H1 (cell line): Measurements from ENCODE around the gene CAD. TPM values are rescaled to one million over a fixed set of nuclear protein-coding genes. Genes with fewer than 3 reads are reported as not detected.

ENCODE experiments used
- CTCF ChIA-PET: fragments of 300-600 bp; sonication (Branson Sonifier 250); formaldehyde crosslinking; loops from one replicate; lab custom pipeline; 2021; ENCODE audit not compliant: partially characterized antibody; lab: Charles Lee
- POLR2A ChIA-PET: fragments of 300-600 bp; sonication (Branson Sonifier 250); formaldehyde crosslinking; loops from one replicate; lab custom pipeline; 2021; ENCODE audit warnings: inconsistent platforms; ENCODE audit not compliant: partially characterized antibody; lab: Charles Lee
- DNase-seq, 2 experiments: peaks; one replicate each; pipeline versions ENCODE4 v3.0.0 to v3.0.0-alpha.2; 2010 to 2022; ENCODE audit warnings: low spot score in 2 of 2, low read depth in 1 of 2, mixed read lengths in 1 of 2
- FAIRE-seq: peaks from 2 replicates; lab custom pipeline; 2011; peaks lifted over from hg19 to GRCh38; lab: Jason Lieb, UNC
- H2AFZ ChIP-seq: 2 replicates; pipeline ENCODE4 v1.8.1; 2012; ENCODE audit warnings: low read length, inconsistent platforms
- H2AK5ac ChIP-seq: 2 replicates; pipeline ENCODE4 v1.6.1; 2013; ENCODE audit warnings: low read depth, low read length
- H2BK120ac ChIP-seq: replicated peaks from 2 replicates; pipeline ENCODE3; 2013; ENCODE audit warnings: low read depth, low read length, inconsistent platforms
- H2BK12ac ChIP-seq: 2 replicates; pipeline ENCODE4 v1.6.1; 2013; ENCODE audit warnings: low read depth, low read length
- H2BK15ac ChIP-seq: 2 replicates; pipeline ENCODE4 v1.6.1; 2013; ENCODE audit warnings: low read length
- H2BK20ac ChIP-seq: 2 replicates; pipeline ENCODE4 v1.6.1; 2013; ENCODE audit warnings: low read length
- H2BK5ac ChIP-seq: 2 replicates; pipeline ENCODE4 v1.6.1; 2013; ENCODE audit warnings: low read depth, low read length
- H3K14ac ChIP-seq: 2 replicates; pipeline ENCODE4 v1.6.1; 2013; ENCODE audit warnings: inconsistent platforms; ENCODE audit not compliant: insufficient read length
- H3K18ac ChIP-seq: 2 replicates; pipeline ENCODE4 v1.6.1; 2013; ENCODE audit warnings: low read length; ENCODE audit errors: extremely low read depth
- H3K23ac ChIP-seq: 2 replicates; pipeline ENCODE4 v1.6.1; 2013; ENCODE audit warnings: inconsistent platforms; ENCODE audit not compliant: insufficient read length
- H3K23me2 ChIP-seq: 2 replicates; pipeline ENCODE4 v1.6.1; 2013; ENCODE audit warnings: low read depth, low read length
- H3K27ac ChIP-seq: 2 replicates; pipeline ENCODE4 v1.6.1; 2011; ENCODE audit warnings: low read depth, low read length, inconsistent platforms
- H3K27me3 ChIP-seq, 4 experiments: replicated peaks in 1 of 4; 1 replicate in 1 of 4; 2 replicates in 3 of 4; pipeline versions ENCODE4 v1.6.1 to v1.8.1; 2011 to 2013; ENCODE audit warnings: low read length in 3 of 4, mild to moderate bottlenecking in 3 of 4, inconsistent platforms in 2 of 4, mixed read lengths in 2 of 4, moderate library complexity in 1 of 4; ENCODE audit not compliant: control insufficient read depth in 3 of 4, insufficient read depth in 3 of 4; ENCODE audit errors: extremely low read depth in 1 of 4
- H3K36me3 ChIP-seq, 4 experiments: 2 replicates each; pipeline versions ENCODE4 v1.6.1 to v1.8.1; 2011 to 2013; ENCODE audit warnings: mild to moderate bottlenecking in 4 of 4, low read length in 3 of 4, moderate library complexity in 2 of 4, control low read depth in 1 of 4, inconsistent platforms in 1 of 4; ENCODE audit not compliant: insufficient read depth in 4 of 4, control insufficient read depth in 2 of 4
- H3K4ac ChIP-seq: replicated peaks from 2 replicates; pipeline ENCODE3; 2013; ENCODE audit warnings: low read length, low read depth, mixed read lengths, inconsistent platforms; ENCODE audit not compliant: insufficient read length
- H3K4me1 ChIP-seq, 4 experiments: replicated peaks in 1 of 4; 1 replicate in 1 of 4; 2 replicates in 3 of 4; pipeline versions ENCODE4 v1.6.1 to v1.8.1; 2011 to 2013; ENCODE audit warnings: low read length in 3 of 4, inconsistent platforms in 2 of 4, mixed read lengths in 1 of 4; ENCODE audit not compliant: insufficient read depth in 4 of 4, control insufficient read depth in 3 of 4
- H3K4me2 ChIP-seq, 2 experiments: 2 replicates each; pipeline versions ENCODE4 v1.6.1 to v1.8.1; 2011 to 2013; ENCODE audit warnings: low read depth in 2 of 2, low read length in 2 of 2, control low read depth in 1 of 2, inconsistent platforms in 1 of 2, mild to moderate bottlenecking in 1 of 2; ENCODE audit not compliant: insufficient read depth in 1 of 2
- H3K4me3 ChIP-seq, 4 experiments: fragments of 200-600, 300-600 bp in 1 of 4; sonication (generic), shearing (Covaris generic), sonication (Bioruptor Twin) in 1 of 4; 2 replicates each; pipeline versions ENCODE4 v1.5.1 to v1.8.1; 2011 to 2016; ENCODE audit warnings: low read length in 4 of 4, low read depth in 3 of 4, control low read depth in 2 of 4, inconsistent platforms in 2 of 4, mild to moderate bottlenecking in 2 of 4, mixed read lengths in 1 of 4, moderate library complexity in 1 of 4; ENCODE audit not compliant: insufficient read depth in 2 of 4; ENCODE audit errors: extremely low read depth in 1 of 4
- H3K56ac ChIP-seq: replicated peaks from 2 replicates; pipeline ENCODE3; 2013; ENCODE audit warnings: low read depth, mild to moderate bottlenecking, mixed read lengths, low read length, inconsistent platforms; ENCODE audit not compliant: insufficient read length
- H3K79me1 ChIP-seq: 2 replicates; pipeline ENCODE4 v1.6.1; 2013; ENCODE audit warnings: low read depth, low read length, control low read depth
- H3K79me2 ChIP-seq, 2 experiments: 2 replicates each; pipeline versions ENCODE4 v1.6.1 to v1.8.1; 2012 to 2013; ENCODE audit warnings: low read length in 2 of 2, mild to moderate bottlenecking in 2 of 2, inconsistent platforms in 1 of 2; ENCODE audit not compliant: insufficient read depth in 2 of 2, control insufficient read depth in 1 of 2
- H3K9ac ChIP-seq, 4 experiments: replicated peaks in 1 of 4; 1 replicate in 1 of 4; 2 replicates in 3 of 4; pipeline versions ENCODE4 v1.6.1 to v1.8.1; 2011 to 2013; ENCODE audit warnings: low read depth in 3 of 4, low read length in 3 of 4, control low read depth in 2 of 4, mild to moderate bottlenecking in 2 of 4, moderate library complexity in 2 of 4, inconsistent platforms in 1 of 4; ENCODE audit errors: extremely low read depth in 1 of 4
- H3K9me3 ChIP-seq, 2 experiments: 2 replicates each; pipeline versions ENCODE4 v1.6.1 to v1.8.1; 2012 to 2013; ENCODE audit warnings: mild to moderate bottlenecking in 2 of 2, moderate library complexity in 2 of 2, control low read depth in 1 of 2, inconsistent platforms in 1 of 2, low read depth in 1 of 2, low read length in 1 of 2, mixed read lengths in 1 of 2; ENCODE audit not compliant: insufficient read depth in 2 of 2
- H4K20me1 ChIP-seq, 2 experiments: replicated peaks in 1 of 2; 2 replicates each; pipeline versions ENCODE3 to v1.8.1; 2011 to 2013; ENCODE audit warnings: inconsistent platforms in 2 of 2, low read length in 2 of 2, mild to moderate bottlenecking in 1 of 2; ENCODE audit not compliant: insufficient read depth in 2 of 2, control insufficient read depth in 1 of 2
- H4K5ac ChIP-seq: 2 replicates; pipeline ENCODE4 v1.6.1; 2013; ENCODE audit warnings: low read length, low read depth, mixed read lengths, inconsistent platforms; ENCODE audit not compliant: insufficient read length
- H4K8ac ChIP-seq: 2 replicates; pipeline ENCODE4 v1.8.0; 2013; ENCODE audit warnings: mild to moderate bottlenecking, moderate library complexity, low read length, inconsistent platforms; ENCODE audit not compliant: insufficient read depth; ENCODE audit errors: extremely low read depth
- H4K91ac ChIP-seq: replicated peaks from 2 replicates; pipeline ENCODE3; 2013; ENCODE audit warnings: low read length, mixed read lengths, inconsistent platforms; ENCODE audit not compliant: insufficient read length
- CBX5 ChIP-seq: fragments of 300-800, 300-1000 bp; sonication (generic); IDR thresholded peaks from 2 replicates; pipeline ENCODE4 v1.7.1; 2016; ENCODE audit warnings: antibody characterized with exemption, low read length, low read depth
- CEBPB ChIP-seq: IDR thresholded peaks from 2 replicates; pipeline ENCODE4 v1.6.1; 2012; ENCODE audit warnings: low read depth, low read length
- JUN ChIP-seq: IDR thresholded peaks from 2 replicates; pipeline ENCODE4 v1.6.1; 2011; ENCODE audit warnings: low read depth, mild to moderate bottlenecking, improper control_type of control experiment, low read length
- RNF2 ChIP-seq: fragments of 200-900, 300-1000 bp; sonication (generic); IDR thresholded peaks from 2 replicates; pipeline ENCODE4 v1.7.1; 2016; ENCODE audit warnings: borderline replicate concordance, low read depth, mild to moderate bottlenecking, antibody characterized with exemption, low read length; ENCODE audit not compliant: poor library complexity, severe bottlenecking; ENCODE audit errors: missing control alignments
- SP1 ChIP-seq: IDR thresholded peaks from 2 replicates; pipeline ENCODE4 v1.6.1; 2011; ENCODE audit warnings: low read depth, low read length
- SUZ12 ChIP-seq: fragments of 200-600 bp; sonication (generic); IDR thresholded peaks from 2 replicates; pipeline ENCODE4 v1.6.1; 2012; ENCODE audit warnings: mild to moderate bottlenecking, inconsistent platforms, low read length, moderate library complexity, mixed read lengths
- TAF7 ChIP-seq: optimal IDR thresholded peaks from 2 replicates; pipeline ENCODE3; 2011; ENCODE audit warnings: low read depth, mild to moderate bottlenecking, inconsistent platforms, low read length, moderate library complexity, borderline replicate concordance
- YY1 ChIP-seq: IDR thresholded peaks from 2 replicates; pipeline ENCODE4 v1.6.1; 2011; ENCODE audit warnings: low read depth, mild to moderate bottlenecking, low read length
- WGBS, 2 experiments: shearing (Covaris generic) in 1 of 2; methylation state at CpG; one replicate each; pipeline versions ENCODE4 v1.1.6 to v1.1.7; 2013 to 2015; ENCODE audit warnings: low lambda C conversion rate in 2 of 2, mixed read lengths in 2 of 2, inconsistent platforms in 1 of 2, low coverage in 1 of 2, missing lambda C conversion rate in 1 of 2; ENCODE audit not compliant: insufficient replicate concordance in 2 of 2, insufficient coverage in 1 of 2, insufficient read length in 1 of 2; ENCODE audit errors: extremely low coverage in 1 of 2, missing lambda C conversion rate in 1 of 2; 5-methylcytosine and 5-hydroxymethylcytosine counted together
- polyA plus RNA-seq, 7 experiments: library from polyadenylated mRNA; depleted of rRNA in 3 of 7; stranded (reverse) in 5 of 7; unstranded in 2 of 7; fragments of >200 nt in 5 of 7; fragments of 200-250 nt in 2 of 7; gene quantifications; 1 replicate in 5 of 7; 2 replicates in 1 of 7; 4 replicates in 1 of 7; pipeline versions ENCODE4 v1.2.1 to v1.2.3, GENCODE V29; 2011 to 2013; ENCODE audit warnings: missing spikeins in 2 of 7, mixed read lengths in 2 of 7
- total RNA-seq: library from RNA; stranded (reverse); fragmentation: NEBNext Ultra II Directional; extraction: Animal tissue kit (Norgen Biotek cat#: 25700); gene quantifications from 2 replicates; pipeline ENCODE4 v1.2.1, GENCODE V29; 2021

Gene CAD
- total and polyA plus RNA-seq, 2 of the 8 experiments (the other 6 are each of a cell fraction or from before 2014, with no cell fraction given) = 130 to 146 TPM

DNA sequence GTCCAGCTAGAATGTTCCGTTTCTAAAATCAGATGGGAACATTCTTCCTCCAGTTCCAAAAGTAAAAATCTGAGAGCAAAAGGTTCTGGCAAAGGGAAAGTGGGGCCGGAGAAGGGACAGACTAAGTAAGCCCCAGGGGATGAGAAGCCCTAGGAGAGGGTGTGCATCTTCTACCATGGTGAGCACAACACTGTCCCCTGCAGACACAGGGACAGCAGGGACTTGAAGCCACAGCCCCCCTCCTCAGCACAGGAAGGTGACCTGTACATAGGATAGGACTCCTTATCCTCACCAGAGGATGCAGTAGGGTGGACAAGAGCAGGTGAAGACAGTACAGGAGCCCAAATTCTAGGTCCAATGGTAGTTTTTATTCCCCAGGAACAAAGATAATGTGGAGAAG is 17.9 kb upstream of the CAD start:
- Histone ChIP-seq H2AK5ac (no peak overlapping the region), H3K56ac (no peak overlapping the region), H3K79me2 (no peaks in the 10 kb centered on the region), H3K36me3 (peaks cover 22 to 40% (median 38%) of the 10 kb centered on the region in 4 experiments; a peak in 7 of 8 replicates), H3K79me1 (no peaks in the 10 kb centered on the region), H3K4ac (no peak overlapping the region), H2BK20ac (no peak overlapping the region), H2BK5ac (no peak overlapping the region), H3K27me3 (no peaks in the 10 kb centered on the region), H3K18ac (no peak overlapping the region), H3K4me3 (no peak overlapping the region), H3K9ac (no peak overlapping the region), H3K4me2 (no peak overlapping the region), H4K91ac (no peak overlapping the region), H2BK120ac (no peak overlapping the region), H4K20me1 (peaks cover 0 to 3% of the 10 kb centered on the region in 2 experiments), H4K5ac (no peak overlapping the region), H3K27ac (no peak overlapping the region), H3K9me3 (no peaks in the 10 kb centered on the region), H4K8ac (no peak overlapping the region), H3K14ac (no peak overlapping the region), H3K23ac (no peak overlapping the region), H2BK12ac (no peak overlapping the region), H2AFZ (no peak overlapping the region), H3K23me2 (no peaks in the 10 kb centered on the region), H3K4me1 (no peaks in the 10 kb centered on the region), H2BK15ac (no peak overlapping the region)
- TF ChIP-seq JUN (no peak), SP1 (no peak), RNF2 (no peak), YY1 (no peak), CEBPB (no peak), TAF7 (no peak), SUZ12 (no peak), CBX5 (no peak)
- ChIA-PET CTCF (interaction anchor here (1.0 to 3.4 kb wide), 4 partner anchors 29 to 104 kb away, joined by 3 to 10 read pairs (median 6); no protein-coding TSS in a partner anchor), POLR2A (interaction anchor here (0.6 to 5.7 kb wide), 14 partner anchors 9 to 76 kb away, joined by 3 to 35 read pairs (median 3); partner anchors contain the start of genes ABHD1, ATRAID and SLC5A6)
- FAIRE-seq (no peak), DNase-seq (no peak)
- 90% methylated on average over 2 of the region's 2 CpGs; no CpG with 5 or more reads in 1 of the 2 experiments for WGBS, 2 experiments
